GM12872 (cell line): ENCODE data around the gene ETNPPL.

Experiments
- TF ChIP-seq, protein P1 (sequence below): IDR thresholded peaks from 3 replicates; pipeline ENCODE4 v1.5.1; 2011; ENCODE audit warnings: low read depth, mild to moderate bottlenecking, low read length, moderate library complexity; ENCODE audit not compliant: insufficient read depth

ETNPPL gene

DNA sequence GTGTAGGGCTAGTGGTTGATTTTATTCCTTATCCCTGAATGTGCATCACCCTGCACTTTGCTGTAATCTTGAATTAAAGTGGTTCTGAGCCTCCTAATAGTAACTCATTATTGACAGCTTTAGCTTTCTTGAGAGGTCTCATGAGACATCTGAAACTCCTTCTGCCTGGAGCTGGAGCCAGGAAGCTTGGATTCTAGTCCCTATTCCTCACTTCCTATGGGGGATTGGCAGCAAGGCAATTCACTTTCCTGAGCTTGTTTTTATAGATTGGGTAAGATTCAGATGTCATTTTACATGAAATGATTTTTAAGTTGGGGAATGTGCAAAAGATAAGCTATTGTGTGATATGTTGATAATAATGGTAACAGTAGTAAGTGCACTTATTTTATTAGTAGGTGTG lies 17.1 kb upstream of the ETNPPL start:
- TF ChIP-seq, protein P1, sequence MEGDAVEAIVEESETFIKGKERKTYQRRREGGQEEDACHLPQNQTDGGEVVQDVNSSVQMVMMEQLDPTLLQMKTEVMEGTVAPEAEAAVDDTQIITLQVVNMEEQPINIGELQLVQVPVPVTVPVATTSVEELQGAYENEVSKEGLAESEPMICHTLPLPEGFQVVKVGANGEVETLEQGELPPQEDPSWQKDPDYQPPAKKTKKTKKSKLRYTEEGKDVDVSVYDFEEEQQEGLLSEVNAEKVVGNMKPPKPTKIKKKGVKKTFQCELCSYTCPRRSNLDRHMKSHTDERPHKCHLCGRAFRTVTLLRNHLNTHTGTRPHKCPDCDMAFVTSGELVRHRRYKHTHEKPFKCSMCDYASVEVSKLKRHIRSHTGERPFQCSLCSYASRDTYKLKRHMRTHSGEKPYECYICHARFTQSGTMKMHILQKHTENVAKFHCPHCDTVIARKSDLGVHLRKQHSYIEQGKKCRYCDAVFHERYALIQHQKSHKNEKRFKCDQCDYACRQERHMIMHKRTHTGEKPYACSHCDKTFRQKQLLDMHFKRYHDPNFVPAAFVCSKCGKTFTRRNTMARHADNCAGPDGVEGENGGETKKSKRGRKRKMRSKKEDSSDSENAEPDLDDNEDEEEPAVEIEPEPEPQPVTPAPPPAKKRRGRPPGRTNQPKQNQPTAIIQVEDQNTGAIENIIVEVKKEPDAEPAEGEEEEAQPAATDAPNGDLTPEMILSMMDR = no peak

DNA sequence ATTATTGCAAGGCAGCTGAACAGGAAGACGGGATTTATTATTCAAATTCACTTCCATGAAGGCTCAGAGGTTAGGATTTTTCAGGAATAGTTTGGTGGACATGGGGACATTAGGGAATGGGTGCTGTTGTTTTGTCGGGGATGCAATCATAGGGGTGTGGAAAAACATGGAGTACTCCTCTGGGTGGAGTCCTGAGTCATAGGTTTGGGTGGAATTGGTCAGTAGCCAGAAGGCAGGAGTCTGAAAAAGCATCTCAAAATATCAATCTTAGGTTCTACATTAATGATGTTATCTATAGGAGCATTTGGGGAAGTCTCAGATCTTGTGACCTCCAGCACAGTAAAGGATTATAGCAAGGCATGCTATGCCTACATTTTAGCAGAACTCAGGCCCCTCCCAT lies 14.5 kb upstream of the ETNPPL start:
- TF ChIP-seq, protein P1 = no peak

DNA sequence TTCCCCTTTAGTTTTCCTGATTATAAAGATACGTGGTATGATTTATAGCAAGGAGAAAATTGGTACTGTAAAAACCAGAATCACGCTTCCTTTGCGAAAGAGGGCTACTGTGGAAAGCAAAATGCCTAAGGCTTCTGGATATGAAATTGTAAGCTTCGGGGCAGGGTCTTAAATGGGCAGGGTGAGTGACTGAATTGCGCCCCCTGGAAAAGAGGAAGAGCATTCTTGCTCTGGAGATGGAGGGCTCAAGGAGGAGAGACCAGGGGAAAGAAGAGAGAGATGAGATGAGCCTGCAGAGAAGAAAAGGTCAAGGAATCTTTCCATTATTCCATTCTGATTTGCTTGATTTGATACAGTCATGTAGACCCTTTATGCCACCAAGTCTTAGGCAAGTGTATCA lies 13.1 kb upstream of the ETNPPL start:
- TF ChIP-seq, protein P1 = no peak

DNA sequence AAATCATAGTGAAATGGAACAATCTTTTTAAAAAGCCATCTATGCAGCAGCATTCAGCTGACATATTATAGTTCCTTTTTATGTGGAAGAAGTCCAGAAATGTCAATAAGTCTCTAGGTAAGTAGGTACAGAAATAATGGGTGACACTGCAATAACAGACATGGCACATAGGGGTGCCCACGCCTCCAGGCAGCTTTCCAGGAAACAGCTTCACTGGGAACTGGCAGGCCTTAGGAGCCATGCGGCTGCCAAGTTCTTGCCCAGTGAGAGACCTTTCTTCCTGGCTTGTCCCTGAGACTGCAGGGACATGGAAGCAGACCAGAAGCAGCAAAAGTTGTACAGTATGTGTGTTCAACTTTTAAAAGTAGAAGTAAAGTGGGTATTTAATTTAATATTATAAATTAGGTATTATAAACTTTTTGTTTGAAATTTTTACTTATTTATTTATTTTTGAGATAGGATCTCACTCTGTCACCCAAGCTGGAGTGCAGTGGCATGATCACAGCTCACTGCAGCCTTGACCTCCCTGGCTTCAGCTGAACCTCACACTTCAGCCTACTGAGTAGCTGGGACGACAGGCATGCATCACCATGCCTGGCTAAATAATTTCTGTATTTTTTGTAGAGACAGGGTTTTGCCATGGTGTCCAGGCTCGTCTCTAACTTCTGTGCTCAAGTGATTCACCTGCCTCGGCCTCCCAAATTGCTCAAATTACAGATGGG lies 12.1 kb upstream of the ETNPPL start:
- TF ChIP-seq, protein P1 = no peak

DNA sequence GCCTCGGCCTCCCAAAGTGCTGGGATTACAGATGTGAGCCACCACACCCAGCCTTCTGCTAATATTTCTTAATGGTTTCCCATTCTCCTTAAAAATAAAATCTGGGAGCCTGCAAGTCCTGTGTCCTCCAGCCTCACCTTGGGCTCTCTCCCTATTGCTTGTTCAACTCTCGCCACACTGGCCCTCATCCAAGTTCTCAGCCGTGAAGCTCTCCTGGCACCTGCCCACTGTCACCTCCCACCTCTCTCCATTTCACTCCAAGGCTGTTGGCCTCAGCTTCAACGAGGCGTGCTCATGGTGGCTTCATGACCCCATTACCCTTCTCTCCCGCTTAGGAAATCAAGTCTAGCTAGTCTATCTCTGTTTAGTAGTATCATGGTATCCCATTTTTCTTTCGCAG lies 9.5 kb upstream of the ETNPPL start:
- TF ChIP-seq, protein P1 = no peak

DNA sequence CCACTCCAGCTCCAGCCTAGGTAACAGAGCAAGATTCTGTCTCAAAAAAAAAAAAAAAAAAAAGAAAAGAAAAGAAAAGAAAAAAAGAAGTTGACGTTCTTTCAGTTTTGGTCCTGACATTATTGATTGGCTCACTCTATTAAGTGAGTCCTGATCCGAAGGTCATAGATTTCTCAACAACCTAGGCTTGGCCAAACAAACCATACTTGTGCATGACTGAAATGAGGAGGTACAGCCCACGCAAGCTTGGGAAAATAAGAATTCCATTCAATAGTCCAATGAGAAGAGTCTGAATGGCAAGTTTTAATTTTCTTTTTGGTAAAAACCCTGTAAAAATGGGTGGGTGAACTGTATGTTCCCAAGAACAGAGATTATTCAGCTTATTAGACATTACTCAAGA lies 3.2 kb upstream of the ETNPPL start:
- TF ChIP-seq, protein P1 = no peak

DNA sequence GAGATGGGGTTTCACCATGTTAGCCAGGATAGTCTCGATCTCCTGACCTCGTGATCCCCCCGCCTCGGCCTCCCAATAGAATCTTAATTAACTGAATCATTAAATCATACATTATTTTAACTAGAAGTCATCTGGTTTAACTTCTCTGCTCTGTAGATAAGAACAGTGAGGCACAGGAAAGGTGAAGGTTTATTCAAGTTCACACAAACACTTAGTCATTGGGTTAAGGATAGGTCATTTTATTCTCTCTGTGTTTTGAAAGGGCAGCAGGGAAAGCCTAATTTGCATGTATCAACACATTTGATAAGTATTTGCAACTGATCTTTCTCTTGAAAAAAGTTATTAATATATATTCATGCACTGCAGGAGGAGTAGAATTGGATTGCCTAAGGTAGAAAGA lies 1.1 kb upstream of the ETNPPL start:
- TF ChIP-seq, protein P1 = no peak
